ENCODE measurements around the gene ATPAF1. TPM values are rescaled to one million over a fixed set of nuclear protein-coding genes. Genes with fewer than 3 reads are reported as not detected.

ATPAF1 gene
- polyA plus RNA-seq, 2 of the 4 experiments (the other 2 are of a cell fraction) = 28.9 to 63.7 TPM

- FAIRE-seq (no peak), DNase-seq (ENCODE audit: low read depth in 1 of 2, low spot score in 1 of 2) (no peak), ATAC-seq (no peak)
- H3K4me3 ChIP-seq = no peak overlapping the region
- no peak overlapping the region for H3K27ac ChIP-seq
- H3K9me3 ChIP-seq = no peaks in the 10 kb centered on the region
- no peak overlapping the region for H3K4me2 ChIP-seq
- ChIA-PET CTCF (no interaction called here), POLR2A (no interaction called here)
- no peak for TF ChIP-seq NFE2L2 (conservative IDR thresholded peaks at IDR 0.05; ENCODE audit: low read length)
- TF ChIP-seq PBX3 (IDR thresholded peaks at IDR 0.05) = no peak
- no peak for TF ChIP-seq NPAS2 (CRISPR knock-in tag; IDR thresholded peaks at IDR 0.05; ENCODE audit: borderline replicate concordance)
- TF ChIP-seq ATOH8 (CRISPR knock-in tag; IDR thresholded peaks at IDR 0.05; ENCODE audit: low read depth) = no peak
- TF ChIP-seq SREBF2 (IDR thresholded peaks at IDR 0.05) = no peak
- no peak for TF ChIP-seq HEYL (CRISPR knock-in tag; IDR thresholded peaks at IDR 0.05)
- no peak for TF ChIP-seq EP300 (IDR thresholded peaks at IDR 0.05)
- no peak for TF ChIP-seq USF2 (IDR thresholded peaks at IDR 0.05)
- no peak for TF ChIP-seq REST (IDR thresholded peaks at IDR 0.05)
- TF ChIP-seq JUNB (IDR thresholded peaks at IDR 0.05) = no peak
- TF ChIP-seq HMGXB4 (CRISPR knock-in tag; IDR thresholded peaks at IDR 0.05; ENCODE audit: borderline replicate concordance) = no peak
- no peak for TF ChIP-seq ZNF302 (CRISPR knock-in tag; IDR thresholded peaks at IDR 0.05)
- TF ChIP-seq TP53 (CRISPR knock-in tag; IDR thresholded peaks at IDR 0.05) = no peak
- TF ChIP-seq BCL3 (IDR thresholded peaks at IDR 0.05) = no peak
- TF ChIP-seq MAZ (IDR thresholded peaks at IDR 0.05; ENCODE audit: borderline replicate concordance, low read depth, low read length) = no peak
- no peak for TF ChIP-seq E2F6 (IDR thresholded peaks at IDR 0.05; ENCODE audit: borderline replicate concordance, low read depth)
- no peak for TF ChIP-seq GATA3 (IDR thresholded peaks at IDR 0.05; ENCODE audit: borderline replicate concordance)
- WGBS (ENCODE audit: missing lambda C conversion rate) = 90% methylated on average over 1 of the region's 1 CpG
- no peaks in the 10 kb centered on the region for H3K4me1 ChIP-seq
These were observed 13.3 kb upstream of the ATPAF1 start for GRCh38 chr1:46681333-46682034.
